PC-9 (cell line): Measurements from ENCODE around the gene LNX1. TPM values are rescaled to one million over a fixed set of nuclear protein-coding genes. Genes with fewer than 3 reads are reported as not detected.

Experiments
- BruUV-seq: library from RNA; stranded (reverse); fragments of 400-500 nt; replicated peaks from 2 replicates; lab custom pipeline; 2021; lab: Mats Ljungman, UMichigan
- CTCF ChIA-PET: fragments of 300-600 bp; sonication (Branson Sonifier 250); formaldehyde crosslinking; loops from one replicate; lab custom pipeline; 2022; ENCODE audit warnings: antibody characterized with exemption; lab: Charles Lee
- POLR2A ChIA-PET: fragments of 300-600 bp; sonication (Branson Sonifier 250); formaldehyde crosslinking; loops from one replicate; lab custom pipeline; 2022; ENCODE audit warnings: antibody characterized with exemption; ENCODE audit not compliant: unreplicated experiment; lab: Charles Lee
- DNase-seq, 2 experiments: peaks; one replicate each; pipeline versions ENCODE4 v3.0.0 to v3.0.0-alpha.2; 2015 to 2022; ENCODE audit warnings: mixed read lengths in 1 of 2
- H2AFZ ChIP-seq: fragments of 200-600 bp; sonication (generic); 2 replicates; pipeline ENCODE4 v1.8.1; 2017; ENCODE audit warnings: antibody characterized with exemption
- H3F3A ChIP-seq: fragments of 200-600 bp; sonication (generic); 2 replicates; pipeline ENCODE4 v1.8.1; 2017; ENCODE audit warnings: antibody characterized with exemption, mild to moderate bottlenecking, low read depth; ENCODE audit not compliant: insufficient read depth
- H3K27ac ChIP-seq: fragments of 200-600 bp; sonication (generic); 2 replicates; pipeline ENCODE4 v1.6.1; 2016; ENCODE audit warnings: mixed run types
- H3K27me3 ChIP-seq: fragments of 200-600 bp; sonication (generic); 2 replicates; pipeline ENCODE4 v1.6.1; 2016; ENCODE audit warnings: low read depth, mixed run types; ENCODE audit not compliant: insufficient read depth
- H3K36me3 ChIP-seq: fragments of 200-600 bp; sonication (generic); 2 replicates; pipeline ENCODE4 v1.6.1; 2016; ENCODE audit warnings: low read depth, mixed run types
- H3K4me1 ChIP-seq: fragments of 200-600 bp; sonication (generic); replicated peaks from 2 replicates; pipeline ENCODE4 v1.6.1; 2016; ENCODE audit warnings: mixed run types; ENCODE audit not compliant: insufficient read depth
- H3K4me2 ChIP-seq: fragments of 200-600 bp; sonication (generic); 2 replicates; pipeline ENCODE4 v1.6.1; 2017; ENCODE audit warnings: mixed run types
- H3K4me3 ChIP-seq: fragments of 200-600 bp; sonication (generic); 2 replicates; pipeline ENCODE4 v1.6.1; 2016; ENCODE audit warnings: mixed run types
- H3K79me2 ChIP-seq: fragments of 200-600 bp; sonication (generic); 2 replicates; pipeline ENCODE4 v1.6.1; 2017; ENCODE audit warnings: low read depth, mixed run types
- H3K9me2 ChIP-seq: fragments of 200-600 bp; sonication (generic); 2 replicates; pipeline ENCODE4 v1.8.1; 2017; ENCODE audit warnings: mild to moderate bottlenecking; ENCODE audit not compliant: insufficient read depth
- H3K9me3 ChIP-seq: fragments of 200-600 bp; sonication (generic); 2 replicates; pipeline ENCODE4 v1.8.1; 2016; ENCODE audit warnings: low read depth; ENCODE audit not compliant: insufficient read depth
- H4K20me1 ChIP-seq: fragments of 200-600 bp; sonication (generic); 2 replicates; pipeline ENCODE4 v1.8.1; 2017; ENCODE audit not compliant: insufficient read depth
- CTCF ChIP-seq: fragments of 200-600 bp; sonication (generic); conservative IDR thresholded peaks from 2 replicates; pipeline ENCODE4 v1.6.1; 2017; ENCODE audit warnings: mixed run types, antibody characterized with exemption, mild to moderate bottlenecking, moderate library complexity
- EZH2 ChIP-seq: fragments of 200-600 bp; sonication (generic); IDR thresholded peaks from 2 replicates; pipeline ENCODE4 v1.8.0; 2017; ENCODE audit warnings: antibody characterized with exemption, low read depth
- intact Hi-C: fragments of 100-400 bp; cut with micrococcal nuclease; formaldehyde crosslinking; loops from one replicate; pipeline ENCODE4 v1.10.0; 2022; ENCODE audit not compliant: unreplicated experiment
- total RNA-seq: library from RNA; stranded (reverse); gene quantifications from 2 replicates; pipeline ENCODE4 v1.2.3, GENCODE V29; 2021

The LNX1 gene
- total RNA-seq, 1 experiment from 2014 or later = 3.4 TPM

DNA sequence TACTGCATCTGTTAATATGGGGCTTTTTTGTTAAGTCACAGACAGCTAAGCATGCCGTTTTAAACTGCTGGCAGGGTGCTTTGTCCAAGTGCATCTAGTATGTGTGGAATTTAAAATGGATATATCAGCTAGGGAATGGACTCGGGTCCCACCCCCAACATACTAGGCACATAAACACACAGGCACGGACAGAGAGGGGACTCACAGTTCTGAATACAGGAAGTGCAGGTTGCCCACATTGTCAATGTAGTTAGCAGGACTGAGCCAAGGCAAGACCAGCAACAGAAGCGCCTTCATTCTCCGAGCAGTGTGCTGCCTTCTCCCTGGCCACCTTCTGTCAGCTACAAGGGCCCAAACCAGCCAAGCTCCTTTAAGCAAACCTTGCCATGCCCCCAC lies 33.6 kb downstream of the LNX1 start:
- DNase-seq = no peak
- Histone ChIP-seq H3K9me2 (no peaks in the 10 kb centered on the region), H3K4me3 (no peak overlapping the region), H3K4me1 (no peaks in the 10 kb centered on the region), H3K9me3 (no peaks in the 10 kb centered on the region), H3K27me3 (no peaks in the 10 kb centered on the region), H3K4me2 (no peak overlapping the region), H4K20me1 (no peaks in the 10 kb centered on the region), H3K36me3 (no peaks in the 10 kb centered on the region), H3F3A (no peaks in the 10 kb centered on the region), H3K27ac (no peak overlapping the region), H3K79me2 (no peaks in the 10 kb centered on the region), H2AFZ (no peak overlapping the region)
- no TSS peak for BruUV-seq
- TF ChIP-seq EZH2 (no peak), CTCF (no peak)
- ChIA-PET CTCF (no interaction called here), POLR2A (no interaction called here)
- intact Hi-C loops = no loop called here

DNA sequence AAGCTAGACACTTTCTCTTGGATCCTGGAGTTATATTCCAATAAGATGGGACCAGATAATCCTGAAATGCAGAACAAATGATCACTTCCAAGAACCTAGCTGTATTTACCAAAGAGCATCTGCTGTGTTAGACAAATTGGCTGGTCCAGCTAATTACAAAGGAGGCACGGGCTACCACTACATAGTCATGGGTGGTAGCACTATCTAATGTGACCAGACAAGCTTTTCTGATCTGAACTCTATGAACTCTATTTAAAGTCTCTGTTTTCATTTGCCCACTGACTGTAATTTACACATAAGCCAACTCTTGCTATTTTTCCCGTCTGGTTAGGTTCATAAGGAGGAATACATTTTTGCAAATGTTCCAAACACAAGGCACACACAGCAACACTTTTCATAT lies 34.6 kb downstream of the LNX1 start:
- TF ChIP-seq CTCF (no peak), EZH2 (no peak)
- no peaks in the 10 kb centered on the region for H3F3A ChIP-seq
- intact Hi-C loops = no loop called here
- no peaks in the 10 kb centered on the region for H3K9me2 ChIP-seq
- no peaks in the 10 kb centered on the region for H3K79me2 ChIP-seq
- H3K36me3 ChIP-seq = no peaks in the 10 kb centered on the region
- H3K27ac ChIP-seq = no peak overlapping the region
- H3K4me3 ChIP-seq = no peak overlapping the region
- BruUV-seq = no TSS peak
- no peak for DNase-seq
- H3K4me1 ChIP-seq = no peaks in the 10 kb centered on the region
- H2AFZ ChIP-seq = no peak overlapping the region
- no peak overlapping the region for H3K4me2 ChIP-seq
- ChIA-PET POLR2A (no interaction called here), CTCF (no interaction called here)
- H3K9me3 ChIP-seq = no peaks in the 10 kb centered on the region
- H3K27me3 ChIP-seq = no peaks in the 10 kb centered on the region
- no peaks in the 10 kb centered on the region for H4K20me1 ChIP-seq

DNA sequence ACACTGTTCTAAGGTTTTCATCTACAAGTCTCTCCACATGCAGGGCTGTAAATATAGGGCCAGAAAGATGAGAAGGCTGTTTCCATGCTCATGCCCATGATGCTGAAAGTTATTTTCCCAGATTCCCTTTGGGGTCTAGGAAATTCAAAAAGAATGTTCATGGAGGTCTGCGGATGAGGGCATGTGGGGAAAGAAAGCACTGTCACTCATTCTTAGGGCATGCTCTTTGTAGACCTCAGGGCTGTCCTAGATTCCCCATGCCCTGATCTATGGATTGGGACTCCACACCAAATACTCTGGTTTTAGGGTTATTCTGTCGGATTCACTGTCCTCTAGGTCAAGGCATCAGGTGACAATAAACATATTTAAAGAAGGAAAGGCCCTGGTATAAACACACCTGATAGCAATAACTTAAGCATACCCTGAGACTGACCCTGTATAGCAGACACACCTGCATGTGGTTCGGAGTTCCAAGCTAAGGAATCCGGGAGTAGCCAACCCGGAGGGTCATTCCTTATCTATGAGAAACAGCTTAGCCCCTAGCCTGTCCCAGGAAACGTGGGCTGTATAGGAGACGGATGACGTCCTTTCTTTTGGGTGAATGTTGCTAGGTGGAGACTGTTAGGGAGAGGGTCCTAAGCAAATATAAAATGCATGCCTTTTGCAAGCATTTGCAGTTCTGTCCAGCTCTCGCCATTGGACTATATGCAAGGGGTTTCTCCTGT lies 37.6 kb downstream of the LNX1 start:
- Histone ChIP-seq H3K79me2 (no peaks in the 10 kb centered on the region), H3K4me2 (no peak overlapping the region), H3K9me2 (no peaks in the 10 kb centered on the region), H3K27ac (no peak overlapping the region), H3K4me3 (no peak overlapping the region), H3K36me3 (no peaks in the 10 kb centered on the region), H3K4me1 (no peaks in the 10 kb centered on the region), H3K27me3 (no peaks in the 10 kb centered on the region), H4K20me1 (no peaks in the 10 kb centered on the region), H3F3A (no peaks in the 10 kb centered on the region), H3K9me3 (no peaks in the 10 kb centered on the region), H2AFZ (no peak overlapping the region)
- intact Hi-C loops = no loop called here
- BruUV-seq = no TSS peak
- ChIA-PET POLR2A (no interaction called here), CTCF (no interaction called here)
- no peak for DNase-seq
- no peak for TF ChIP-seq CTCF
- TF ChIP-seq EZH2 = no peak
